ENCODE results near the gene SYNE1. TPM values are rescaled to one million over a fixed set of nuclear protein-coding genes. Genes with fewer than 3 reads are reported as not detected.
A peak's percentile ranks its signal among the peaks of the same experiment; 100 is the strongest.

The SYNE1 gene
- total RNA-seq, 4 donors from 2014 or later, result 120 to 163 (median 137) TPM

DNA sequence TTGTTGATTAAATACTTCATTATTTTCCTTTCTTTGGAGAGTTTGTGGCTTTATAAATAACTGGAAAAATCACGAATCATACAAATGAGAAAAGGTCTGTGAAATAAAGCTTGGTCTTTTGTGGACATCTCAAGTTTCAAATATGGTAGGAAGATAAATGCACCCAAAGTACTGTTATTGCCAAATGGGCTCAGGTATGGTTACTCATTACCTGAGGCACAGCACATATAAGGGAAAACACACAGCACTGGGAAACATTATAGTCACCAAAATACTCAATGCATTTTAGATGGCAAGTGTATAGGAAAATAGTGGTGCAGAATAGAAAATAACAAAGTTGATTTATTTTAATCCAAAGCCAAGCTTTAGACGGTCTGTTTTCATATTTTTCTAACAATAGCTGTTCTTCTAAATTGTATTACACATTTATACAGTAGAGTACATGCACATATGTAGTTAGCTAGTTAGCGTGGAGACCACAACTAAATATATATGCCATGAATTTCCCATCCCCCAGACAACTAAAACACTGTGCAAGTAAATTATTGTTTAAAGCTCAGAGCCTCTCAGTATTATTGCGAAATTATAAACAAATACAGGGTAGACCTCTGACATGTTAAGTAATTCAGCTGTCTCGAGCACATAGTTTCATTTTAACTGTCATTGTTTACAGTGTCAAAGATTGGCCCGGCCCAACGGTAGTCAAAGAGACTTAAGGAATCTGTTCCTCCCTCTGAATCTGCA, 336.0 kb downstream of the SYNE1 start:
- H3K4me1 ChIP-seq, result peaks cover 0 to 39% (median 0%) of the 10 kb centered on the region in 4 donors
- peaks cover 0 to 13% (median 0%) of the 10 kb centered on the region in 3 donors for H3K36me3 ChIP-seq
- no peak for TF ChIP-seq POLR2A (IDR thresholded peaks at IDR 0.05)
- TF ChIP-seq, protein P1, sequence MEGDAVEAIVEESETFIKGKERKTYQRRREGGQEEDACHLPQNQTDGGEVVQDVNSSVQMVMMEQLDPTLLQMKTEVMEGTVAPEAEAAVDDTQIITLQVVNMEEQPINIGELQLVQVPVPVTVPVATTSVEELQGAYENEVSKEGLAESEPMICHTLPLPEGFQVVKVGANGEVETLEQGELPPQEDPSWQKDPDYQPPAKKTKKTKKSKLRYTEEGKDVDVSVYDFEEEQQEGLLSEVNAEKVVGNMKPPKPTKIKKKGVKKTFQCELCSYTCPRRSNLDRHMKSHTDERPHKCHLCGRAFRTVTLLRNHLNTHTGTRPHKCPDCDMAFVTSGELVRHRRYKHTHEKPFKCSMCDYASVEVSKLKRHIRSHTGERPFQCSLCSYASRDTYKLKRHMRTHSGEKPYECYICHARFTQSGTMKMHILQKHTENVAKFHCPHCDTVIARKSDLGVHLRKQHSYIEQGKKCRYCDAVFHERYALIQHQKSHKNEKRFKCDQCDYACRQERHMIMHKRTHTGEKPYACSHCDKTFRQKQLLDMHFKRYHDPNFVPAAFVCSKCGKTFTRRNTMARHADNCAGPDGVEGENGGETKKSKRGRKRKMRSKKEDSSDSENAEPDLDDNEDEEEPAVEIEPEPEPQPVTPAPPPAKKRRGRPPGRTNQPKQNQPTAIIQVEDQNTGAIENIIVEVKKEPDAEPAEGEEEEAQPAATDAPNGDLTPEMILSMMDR (IDR thresholded peaks at IDR 0.05), result no peak

DNA sequence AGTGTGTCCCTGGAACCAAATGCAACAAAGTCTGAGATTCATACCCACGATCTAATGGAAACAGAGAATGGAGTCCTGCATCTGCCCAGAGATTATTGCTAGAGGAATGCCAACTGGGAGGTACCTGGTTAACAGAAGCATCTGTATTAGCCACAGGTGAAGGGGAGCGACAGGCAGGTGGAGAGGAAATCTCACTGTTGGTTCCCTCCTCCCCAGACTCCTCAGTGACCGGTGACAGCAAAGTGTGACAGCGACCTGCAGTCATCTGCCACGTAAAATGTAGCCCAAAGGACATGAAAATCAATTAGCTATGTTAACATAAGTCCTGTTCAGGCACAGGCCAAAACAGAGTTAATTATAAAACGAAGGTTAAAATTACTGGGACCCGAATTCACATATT, 336.6 kb downstream of the SYNE1 start:
- Histone ChIP-seq H3K27me3 (no peaks in the 10 kb centered on the region), H3K4me1 (peaks cover 0 to 39% (median 0%) of the 10 kb centered on the region in 4 donors), H3K4me3 (peak overlapping the region in 1 of 4 donors; percentile 82), H3K9me3 (no peaks in the 10 kb centered on the region), H3K27ac (peak overlapping the region in 3 of 4 donors; percentile 75 to 92 (median 92)), H3K36me3 (peaks cover 0 to 6% (median 0%) of the 10 kb centered on the region in 3 donors)
- WGBS, 2 donors, result 83 to 84% methylated on average over 7 of the region's 7 CpGs
- TF ChIP-seq POLR2A (IDR thresholded peaks at IDR 0.05), result no peak
- TF ChIP-seq, protein P1 (IDR thresholded peaks at IDR 0.05), result no peak
- TF ChIP-seq EP300 (IDR thresholded peaks at IDR 0.05), result no peak
- no peak for DNase-seq (ENCODE audit: low spot score in 2 of 2)

More for the DNA sequence above, 336.0 kb downstream of the SYNE1 start:
- 7 to 11% methylated on average over 7 of the region's 7 CpGs for WGBS, 2 donors
- Histone ChIP-seq H3K27me3 (no peaks in the 10 kb centered on the region), H3K9me3 (no peaks in the 10 kb centered on the region), H3K4me3 (peak overlapping the region; percentile 55 to 90 (median 72)), H3K27ac (peak overlapping the region; percentile 75 to 92 (median 88))
- no peak for DNase-seq (ENCODE audit: low spot score in 2 of 2)

DNA sequence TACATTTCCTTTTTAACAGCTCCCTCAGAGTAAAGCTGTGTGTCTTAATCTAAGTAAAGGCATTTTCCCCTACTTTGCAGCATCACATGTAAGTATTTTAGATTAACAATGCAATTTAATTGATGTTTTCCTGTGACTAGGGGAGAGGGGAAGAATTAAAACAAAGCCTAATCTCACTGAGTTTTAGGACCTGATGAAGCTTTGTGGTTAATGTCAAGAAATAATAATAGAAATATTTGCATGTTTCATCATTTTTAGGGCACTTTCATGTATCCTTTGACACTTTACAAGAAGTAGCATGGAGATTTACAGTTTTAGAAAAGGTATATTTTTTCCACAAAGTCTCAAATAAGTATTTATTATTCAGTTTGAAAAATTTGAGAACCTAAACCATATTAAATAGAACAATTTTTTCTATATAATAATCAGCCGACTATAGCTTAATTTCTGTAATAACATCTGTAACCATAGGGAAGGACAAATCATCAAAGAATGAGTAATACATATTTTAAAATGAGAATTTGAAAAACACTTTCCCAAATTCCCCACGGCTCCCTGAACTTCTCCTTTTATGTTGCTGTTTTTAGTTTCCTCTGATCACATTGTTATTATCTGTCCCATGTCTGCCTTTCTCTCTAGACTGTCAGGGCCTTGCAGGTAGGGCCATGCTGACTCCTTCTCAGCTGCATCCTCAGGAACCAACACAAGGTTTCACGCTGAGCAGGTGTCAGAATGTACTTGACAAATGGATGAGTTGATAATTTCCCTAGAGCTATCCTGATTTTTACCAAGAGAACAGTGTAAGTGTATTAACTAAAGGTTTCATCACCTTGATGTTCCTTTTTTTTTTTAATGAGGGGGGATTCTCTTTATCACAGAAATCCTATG, 338.1 kb downstream of the SYNE1 start:
- no peak for DNase-seq (ENCODE audit: low spot score in 2 of 2)
- Histone ChIP-seq H3K36me3 (peaks cover 0 to 1% (median 0%) of the 10 kb centered on the region in 3 donors), H3K9me3 (no peaks in the 10 kb centered on the region), H3K4me3 (no peak overlapping the region), H3K27ac (no peak overlapping the region), H3K27me3 (no peaks in the 10 kb centered on the region), H3K4me1 (peaks cover 0 to 39% (median 0%) of the 10 kb centered on the region in 4 donors)
- 74 to 76% methylated on average over 3 of the region's 3 CpGs for WGBS, 2 donors
- no peak for TF ChIP-seq POLR2A (IDR thresholded peaks at IDR 0.05)

DNA sequence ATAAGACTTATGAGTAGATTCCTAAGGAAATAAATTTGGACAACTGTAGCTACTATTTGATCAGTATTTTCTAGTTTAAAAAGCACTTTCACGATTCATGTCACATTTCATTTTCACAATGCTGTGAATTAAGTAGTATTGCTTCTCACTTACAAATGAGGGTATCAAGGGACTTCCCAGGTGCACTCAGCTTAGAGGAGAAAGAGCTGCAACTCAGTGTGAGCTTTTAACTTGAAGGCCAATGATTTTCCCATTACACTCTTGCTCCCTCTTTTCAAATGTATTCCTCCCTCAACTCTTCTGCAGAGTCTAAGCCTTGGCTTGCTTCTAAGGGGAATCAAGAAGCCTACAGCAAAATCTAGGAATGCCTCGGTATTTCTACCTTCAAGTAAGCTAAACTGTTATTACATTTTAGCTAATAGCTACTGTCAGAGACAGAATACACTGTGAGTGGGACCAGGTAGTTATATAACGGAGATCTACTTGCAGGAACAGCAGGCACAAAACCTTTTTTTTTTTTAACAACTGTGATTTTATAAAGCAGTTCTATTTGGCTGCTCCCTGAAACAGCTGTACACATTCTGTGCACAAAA, 339.0 kb downstream of the SYNE1 start:
- DNase-seq (ENCODE audit: low spot score in 2 of 2), result no peak
- H3K36me3 ChIP-seq, result peaks cover 0 to 10% (median 9%) of the 10 kb centered on the region in 3 donors
- TF ChIP-seq POLR2A (IDR thresholded peaks at IDR 0.05), result no peak
- TF ChIP-seq, protein P1 (IDR thresholded peaks at IDR 0.05), result no peak
- TF ChIP-seq EP300 (IDR thresholded peaks at IDR 0.05), result no peak
- no peak overlapping the region for H3K4me3 ChIP-seq
- H3K27me3 ChIP-seq, result no peaks in the 10 kb centered on the region
- peaks cover 0 to 39% (median 0%) of the 10 kb centered on the region in 4 donors for H3K4me1 ChIP-seq
- no peaks in the 10 kb centered on the region for H3K9me3 ChIP-seq
- H3K27ac ChIP-seq, result no peak overlapping the region
- 87 to 88% methylated on average over 3 of the region's 3 CpGs for WGBS, 2 donors

DNA sequence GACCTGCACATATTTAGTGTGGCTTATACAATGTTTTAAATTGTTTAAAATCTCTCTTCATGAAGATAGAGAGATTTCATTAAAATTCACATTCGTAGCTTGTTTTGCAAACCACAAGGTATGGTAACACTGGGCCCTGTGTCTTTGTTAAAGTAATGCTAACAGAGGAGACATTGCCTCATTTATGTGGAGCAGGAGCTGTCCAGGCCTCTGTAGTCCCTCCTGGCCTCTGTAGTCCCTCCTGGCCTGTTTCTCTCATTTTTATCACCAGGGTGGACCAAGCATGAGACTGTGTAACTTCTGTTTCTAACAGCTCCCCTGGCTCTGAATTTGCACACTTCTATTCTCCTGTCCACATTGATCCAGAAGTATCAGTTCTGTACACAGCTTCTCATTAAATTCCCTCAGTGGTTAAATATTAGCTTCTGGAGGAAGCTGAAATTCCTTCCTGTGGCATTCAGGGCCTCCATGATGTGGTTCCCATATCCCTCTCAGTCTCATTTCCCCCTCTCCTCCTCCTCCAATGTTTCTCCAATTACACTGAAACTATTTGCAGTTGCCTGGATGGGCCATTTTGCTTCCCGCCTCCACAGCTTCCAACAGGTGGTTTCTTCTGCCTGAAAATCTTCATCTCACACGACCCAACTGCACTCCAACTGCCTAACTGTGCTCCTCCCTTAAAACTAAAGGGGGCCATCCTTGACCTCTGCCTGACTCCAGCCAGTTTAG, 340.4 kb downstream of the SYNE1 start:
- 70 to 75% methylated on average over 3 of the region's 3 CpGs for WGBS, 2 donors
- TF ChIP-seq POLR2A (IDR thresholded peaks at IDR 0.05) (no peak), EP300 (IDR thresholded peaks at IDR 0.05) (no peak)
- TF ChIP-seq, protein P1 (IDR thresholded peaks at IDR 0.05), result no peak
- Histone ChIP-seq H3K9me3 (no peaks in the 10 kb centered on the region), H3K36me3 (peaks cover 0 to 24% (median 10%) of the 10 kb centered on the region in 3 donors), H3K4me3 (no peak overlapping the region), H3K27ac (no peak overlapping the region), H3K27me3 (no peaks in the 10 kb centered on the region), H3K4me1 (peaks cover 0 to 34% (median 0%) of the 10 kb centered on the region in 4 donors)
- DNase-seq (ENCODE audit: low spot score in 2 of 2), result no peak
